Measurements from ENCODE around the gene BBOF1.
"Not testable (repeated sequence)": the region's sequence is repeated elsewhere in the genome, so short reads cannot be mapped to it uniquely, and the experiment has no call there.

GRCh38 chr14:74005664-74006063, 13.5 kb upstream of the BBOF1 start:
- TF ChIP-seq, protein P1, sequence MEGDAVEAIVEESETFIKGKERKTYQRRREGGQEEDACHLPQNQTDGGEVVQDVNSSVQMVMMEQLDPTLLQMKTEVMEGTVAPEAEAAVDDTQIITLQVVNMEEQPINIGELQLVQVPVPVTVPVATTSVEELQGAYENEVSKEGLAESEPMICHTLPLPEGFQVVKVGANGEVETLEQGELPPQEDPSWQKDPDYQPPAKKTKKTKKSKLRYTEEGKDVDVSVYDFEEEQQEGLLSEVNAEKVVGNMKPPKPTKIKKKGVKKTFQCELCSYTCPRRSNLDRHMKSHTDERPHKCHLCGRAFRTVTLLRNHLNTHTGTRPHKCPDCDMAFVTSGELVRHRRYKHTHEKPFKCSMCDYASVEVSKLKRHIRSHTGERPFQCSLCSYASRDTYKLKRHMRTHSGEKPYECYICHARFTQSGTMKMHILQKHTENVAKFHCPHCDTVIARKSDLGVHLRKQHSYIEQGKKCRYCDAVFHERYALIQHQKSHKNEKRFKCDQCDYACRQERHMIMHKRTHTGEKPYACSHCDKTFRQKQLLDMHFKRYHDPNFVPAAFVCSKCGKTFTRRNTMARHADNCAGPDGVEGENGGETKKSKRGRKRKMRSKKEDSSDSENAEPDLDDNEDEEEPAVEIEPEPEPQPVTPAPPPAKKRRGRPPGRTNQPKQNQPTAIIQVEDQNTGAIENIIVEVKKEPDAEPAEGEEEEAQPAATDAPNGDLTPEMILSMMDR (IDR thresholded peaks at IDR 0.05), result not testable (repeated sequence)
- TF ChIP-seq POLR2A (IDR thresholded peaks at IDR 0.05), result not testable (repeated sequence)
